HCT116 (cell line): ENCODE results near the gene ALDH1L1. TPM values are rescaled to one million over a fixed set of nuclear protein-coding genes. Genes with fewer than 3 reads are reported as not detected.

Experiments used
- ATAC-seq: fragments of 200-7000 bp; cut with Tn5 transposase; 2 replicates; pipeline ENCODE4 v1.9.1; 2020; ENCODE audit warnings: mild to moderate bottlenecking, moderate library complexity
- BruUV-seq: library from RNA; stranded (reverse); fragments of 400-500 nt; replicated peaks from 2 replicates; lab custom pipeline; 2021; lab: Mats Ljungman, UMichigan
- CTCF ChIA-PET: fragments of 300-600 bp; sonication (Branson Sonifier 250); formaldehyde crosslinking; loops from one replicate; lab custom pipeline; 2021; ENCODE audit warnings: antibody characterized with exemption; lab: Charles Lee
- POLR2A ChIA-PET: fragments of 300-600, 350-600 bp; sonication (Branson Sonifier 250); formaldehyde crosslinking; loops from one replicate; lab custom pipeline; 2021; ENCODE audit warnings: antibody characterized with exemption; lab: Charles Lee
- RAD21 ChIA-PET, 2 experiments: fragments of 300-600 bp; sonication (Branson Sonifier 250); formaldehyde crosslinking; loops; one replicate each; lab custom pipeline; 2023; ENCODE audit warnings: low total read pairs in 2 of 2; ENCODE audit not compliant: uncharacterized antibody in 2 of 2, unreplicated experiment in 2 of 2, low non-redundant PET in 1 of 2; lab: Charles Lee
- DNase-seq: peaks from one replicate; pipeline ENCODE4 v3.0.0-alpha.2; 2010; ENCODE audit warnings: low read depth, low spot score
- H2AFZ ChIP-seq: fragments of 200-600 bp; shearing (Covaris generic), sonication (generic); 2 replicates; pipeline ENCODE4 v1.6.1; 2017; ENCODE audit warnings: low read depth, mixed run types, mixed read lengths, antibody characterized with exemption, low read length; ENCODE audit not compliant: poor library complexity, severe bottlenecking
- H3K27ac ChIP-seq: 2 replicates; pipeline ENCODE4 v1.5.1; 2012; ENCODE audit warnings: low read depth, low read length
- H3K27me3 ChIP-seq: fragments of 200-600 bp; sonication (generic); 2 replicates; pipeline ENCODE4 v1.6.1; 2016; ENCODE audit warnings: mixed run types, low read length, mixed read lengths; ENCODE audit not compliant: insufficient read depth
- H3K36me3 ChIP-seq, 2 experiments: fragments of 200-500 bp in 1 of 2; fragments of 200-600 bp in 1 of 2; sonication (Bioruptor generic) in 1 of 2; sonication (generic) in 1 of 2; 2 replicates each; pipeline versions ENCODE4 v1.5.1 to v1.6.1; 2014 to 2016; ENCODE audit warnings: low read length in 2 of 2, inconsistent platforms in 1 of 2, mixed read lengths in 1 of 2, mixed run types in 1 of 2; ENCODE audit not compliant: insufficient read depth in 2 of 2, control insufficient read depth in 1 of 2
- H3K4me1 ChIP-seq, 2 experiments: fragments of 200-600 bp in 1 of 2; sonication (generic) in 1 of 2; 2 replicates each; pipeline versions ENCODE4 v1.5.1 to v1.6.1; 2012 to 2017; ENCODE audit warnings: low read length in 2 of 2, inconsistent platforms in 1 of 2, mild to moderate bottlenecking in 1 of 2, mixed read lengths in 1 of 2, mixed run types in 1 of 2, moderate library complexity in 1 of 2; ENCODE audit not compliant: insufficient read depth in 2 of 2, control insufficient read depth in 1 of 2
- H3K4me2 ChIP-seq: fragments of 200-600 bp; sonication (generic); 2 replicates; pipeline ENCODE4 v1.6.1; 2017; ENCODE audit warnings: mixed run types, low read length, mixed read lengths
- H3K4me3 ChIP-seq, 2 experiments: fragments of 200-600 bp in 1 of 2; sonication (generic) in 1 of 2; replicated peaks in 1 of 2; 2 replicates each; pipeline ENCODE4 v1.5.1; 2011 to 2016; ENCODE audit warnings: low read length in 2 of 2, control low read depth in 1 of 2, low read depth in 1 of 2, mild to moderate bottlenecking in 1 of 2, mixed read lengths in 1 of 2, mixed run types in 1 of 2
- H3K79me2 ChIP-seq: fragments of 200-600 bp; sonication (generic); 2 replicates; pipeline ENCODE4 v1.6.1; 2017; ENCODE audit warnings: mild to moderate bottlenecking, mixed run types, low read length, moderate library complexity, mixed read lengths; ENCODE audit not compliant: insufficient read depth
- H3K9ac ChIP-seq: fragments of 200-600 bp; sonication (generic); 2 replicates; pipeline ENCODE4 v1.6.1; 2016; ENCODE audit warnings: low read length, mixed read lengths
- H3K9me2 ChIP-seq: fragments of 200-600 bp; sonication (generic), shearing (Covaris generic); 2 replicates; pipeline ENCODE4 v1.6.1; 2017; ENCODE audit warnings: mixed run types, mild to moderate bottlenecking, moderate library complexity; ENCODE audit not compliant: insufficient read depth
- H3K9me3 ChIP-seq, 2 experiments: fragments of 200-500 bp in 1 of 2; fragments of 200-600 bp in 1 of 2; sonication (Bioruptor generic) in 1 of 2; sonication (generic) in 1 of 2; 2 replicates each; pipeline ENCODE4 v1.6.1; 2014 to 2017; ENCODE audit warnings: low read length in 2 of 2, mixed read lengths in 2 of 2, inconsistent platforms in 1 of 2, low read depth in 1 of 2, mild to moderate bottlenecking in 1 of 2, mixed run types in 1 of 2, moderate library complexity in 1 of 2; ENCODE audit not compliant: control insufficient read depth in 1 of 2, insufficient read depth in 1 of 2
- H4K20me1 ChIP-seq: fragments of 200-600 bp; sonication (generic), shearing (Covaris generic); 2 replicates; pipeline ENCODE4 v1.6.1; 2017; ENCODE audit warnings: mixed run types, mild to moderate bottlenecking, moderate library complexity; ENCODE audit not compliant: insufficient read depth
- CEBPB ChIP-seq: IDR thresholded peaks from 2 replicates; pipeline ENCODE4 v1.6.1; 2012; ENCODE audit warnings: low read depth
- FOSL1 ChIP-seq: IDR thresholded peaks from 2 replicates; pipeline ENCODE4 v1.6.1; 2012; ENCODE audit warnings: low read depth
- JUND ChIP-seq: IDR thresholded peaks from 2 replicates; pipeline ENCODE4 v1.6.1; 2012
- POLR2A ChIP-seq: IDR thresholded peaks from 2 replicates; pipeline ENCODE4 v1.7.0; 2011; ENCODE audit warnings: borderline replicate concordance; ENCODE audit not compliant: insufficient read depth, insufficient read length; ENCODE audit errors: extremely low read depth
- POLR2AphosphoS5 ChIP-seq: IDR thresholded peaks from 2 replicates; pipeline ENCODE4 v1.6.1; 2011; ENCODE audit warnings: mild to moderate bottlenecking, low read depth, low read length, moderate library complexity
- RAD21 ChIP-seq: IDR thresholded peaks from 2 replicates; pipeline ENCODE4 v1.6.1; 2012; ENCODE audit warnings: low read depth, mild to moderate bottlenecking
- SIN3A ChIP-seq: IDR thresholded peaks from 2 replicates; pipeline ENCODE4 v1.6.1; 2012; ENCODE audit warnings: low read depth
- SP1 ChIP-seq: IDR thresholded peaks from 2 replicates; pipeline ENCODE4 v1.6.1; 2012; ENCODE audit warnings: low read depth
- TCF7L2 ChIP-seq: IDR thresholded peaks from 2 replicates; pipeline ENCODE4 v1.7.0; 2011; ENCODE audit warnings: borderline replicate concordance, inconsistent platforms; ENCODE audit not compliant: insufficient read depth, insufficient read length; ENCODE audit errors: extremely low read depth
- YY1 ChIP-seq: IDR thresholded peaks from 2 replicates; pipeline ENCODE4 v1.6.1; 2011; ENCODE audit warnings: low read length, low read depth, moderate library complexity, mild to moderate bottlenecking; ENCODE audit not compliant: insufficient replicate concordance; ENCODE audit errors: extremely low read depth
- ZNF274 ChIP-seq: fragments of 200-500 bp; sonication (Bioruptor generic); IDR thresholded peaks from 2 replicates; pipeline ENCODE4 v1.6.1; 2014; ENCODE audit warnings: mild to moderate bottlenecking, low read depth, low read length, inconsistent platforms
- intact Hi-C: fragments of 100-400 bp; cut with micrococcal nuclease; formaldehyde crosslinking; loops from 2 replicates; pipeline ENCODE4 v1.10.0; 2022
- total RNA-seq: library from RNA; stranded (reverse); gene quantifications from one replicate; pipeline ENCODE4 v1.2.1, GENCODE V29; 2021; ENCODE audit not compliant: unreplicated experiment
- TF ChIP-seq, protein P1 (sequence below): IDR thresholded peaks from 2 replicates; pipeline ENCODE4 v1.6.1; 2012
- TF ChIP-seq, protein P2 (sequence below): IDR thresholded peaks from 2 replicates; pipeline ENCODE4 v1.6.1; 2011; ENCODE audit warnings: mild to moderate bottlenecking, low read length, moderate library complexity; ENCODE audit not compliant: insufficient replicate concordance; ENCODE audit errors: extremely low read depth
- TF ChIP-seq, protein P3 (sequence below): IDR thresholded peaks from 2 replicates; pipeline ENCODE4 v1.6.1; 2012; ENCODE audit warnings: low read depth

ALDH1L1 gene
- total RNA-seq, 1 experiment from 2014 or later: 0.81 TPM

GRCh38 chr3:126149960-126150515 lies 30.3 kb downstream of the ALDH1L1 start:
- H3K27me3 ChIP-seq: no peaks in the 10 kb centered on the region
- H3K4me3 ChIP-seq: no peak overlapping the region
- no peaks in the 10 kb centered on the region for H3K9me2 ChIP-seq
- no peaks in the 10 kb centered on the region for H3K9me3 ChIP-seq
- no peak for ATAC-seq
- ChIA-PET RAD21 (no interaction called here), CTCF (no interaction called here), POLR2A (no interaction called here)
- BruUV-seq: no TSS peak
- H3K27ac ChIP-seq: no peak overlapping the region
- no peaks in the 10 kb centered on the region for H4K20me1 ChIP-seq
- H3K4me2 ChIP-seq: no peak overlapping the region
- H3K4me1 ChIP-seq: no peaks in the 10 kb centered on the region
- H3K79me2 ChIP-seq: no peaks in the 10 kb centered on the region
- intact Hi-C loops: no loop called here
- H2AFZ ChIP-seq: no peak overlapping the region
- DNase-seq: no peak
- H3K36me3 ChIP-seq: no peaks in the 10 kb centered on the region
- no peak overlapping the region for H3K9ac ChIP-seq
- TF ChIP-seq TCF7L2 (no peak), ZNF274 (no peak), SP1 (no peak), POLR2A (no peak), JUND (no peak), YY1 (no peak), CEBPB (no peak), SIN3A (no peak), RAD21 (no peak), POLR2AphosphoS5 (no peak), FOSL1 (no peak)
- TF ChIP-seq, protein P1, sequence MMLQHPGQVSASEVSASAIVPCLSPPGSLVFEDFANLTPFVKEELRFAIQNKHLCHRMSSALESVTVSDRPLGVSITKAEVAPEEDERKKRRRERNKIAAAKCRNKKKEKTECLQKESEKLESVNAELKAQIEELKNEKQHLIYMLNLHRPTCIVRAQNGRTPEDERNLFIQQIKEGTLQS: no peak
- TF ChIP-seq, protein P2, sequence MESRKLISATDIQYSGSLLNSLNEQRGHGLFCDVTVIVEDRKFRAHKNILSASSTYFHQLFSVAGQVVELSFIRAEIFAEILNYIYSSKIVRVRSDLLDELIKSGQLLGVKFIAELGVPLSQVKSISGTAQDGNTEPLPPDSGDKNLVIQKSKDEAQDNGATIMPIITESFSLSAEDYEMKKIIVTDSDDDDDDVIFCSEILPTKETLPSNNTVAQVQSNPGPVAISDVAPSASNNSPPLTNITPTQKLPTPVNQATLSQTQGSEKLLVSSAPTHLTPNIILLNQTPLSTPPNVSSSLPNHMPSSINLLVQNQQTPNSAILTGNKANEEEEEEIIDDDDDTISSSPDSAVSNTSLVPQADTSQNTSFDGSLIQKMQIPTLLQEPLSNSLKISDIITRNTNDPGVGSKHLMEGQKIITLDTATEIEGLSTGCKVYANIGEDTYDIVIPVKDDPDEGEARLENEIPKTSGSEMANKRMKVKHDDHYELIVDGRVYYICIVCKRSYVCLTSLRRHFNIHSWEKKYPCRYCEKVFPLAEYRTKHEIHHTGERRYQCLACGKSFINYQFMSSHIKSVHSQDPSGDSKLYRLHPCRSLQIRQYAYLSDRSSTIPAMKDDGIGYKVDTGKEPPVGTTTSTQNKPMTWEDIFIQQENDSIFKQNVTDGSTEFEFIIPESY: no peak
- TF ChIP-seq, protein P3, sequence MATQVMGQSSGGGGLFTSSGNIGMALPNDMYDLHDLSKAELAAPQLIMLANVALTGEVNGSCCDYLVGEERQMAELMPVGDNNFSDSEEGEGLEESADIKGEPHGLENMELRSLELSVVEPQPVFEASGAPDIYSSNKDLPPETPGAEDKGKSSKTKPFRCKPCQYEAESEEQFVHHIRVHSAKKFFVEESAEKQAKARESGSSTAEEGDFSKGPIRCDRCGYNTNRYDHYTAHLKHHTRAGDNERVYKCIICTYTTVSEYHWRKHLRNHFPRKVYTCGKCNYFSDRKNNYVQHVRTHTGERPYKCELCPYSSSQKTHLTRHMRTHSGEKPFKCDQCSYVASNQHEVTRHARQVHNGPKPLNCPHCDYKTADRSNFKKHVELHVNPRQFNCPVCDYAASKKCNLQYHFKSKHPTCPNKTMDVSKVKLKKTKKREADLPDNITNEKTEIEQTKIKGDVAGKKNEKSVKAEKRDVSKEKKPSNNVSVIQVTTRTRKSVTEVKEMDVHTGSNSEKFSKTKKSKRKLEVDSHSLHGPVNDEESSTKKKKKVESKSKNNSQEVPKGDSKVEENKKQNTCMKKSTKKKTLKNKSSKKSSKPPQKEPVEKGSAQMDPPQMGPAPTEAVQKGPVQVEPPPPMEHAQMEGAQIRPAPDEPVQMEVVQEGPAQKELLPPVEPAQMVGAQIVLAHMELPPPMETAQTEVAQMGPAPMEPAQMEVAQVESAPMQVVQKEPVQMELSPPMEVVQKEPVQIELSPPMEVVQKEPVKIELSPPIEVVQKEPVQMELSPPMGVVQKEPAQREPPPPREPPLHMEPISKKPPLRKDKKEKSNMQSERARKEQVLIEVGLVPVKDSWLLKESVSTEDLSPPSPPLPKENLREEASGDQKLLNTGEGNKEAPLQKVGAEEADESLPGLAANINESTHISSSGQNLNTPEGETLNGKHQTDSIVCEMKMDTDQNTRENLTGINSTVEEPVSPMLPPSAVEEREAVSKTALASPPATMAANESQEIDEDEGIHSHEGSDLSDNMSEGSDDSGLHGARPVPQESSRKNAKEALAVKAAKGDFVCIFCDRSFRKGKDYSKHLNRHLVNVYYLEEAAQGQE: no peak
- TF ChIP-seq, all 23 proteins: peak for 0
